PC-3 (cell line): Measurements from ENCODE around the gene ZYX.

Source experiments
- EZH2 ChIP-seq: fragments of 300-600 bp; sonication (generic); IDR thresholded peaks from one replicate; pipeline ENCODE4 v1.6.1; 2017; ENCODE audit warnings: antibody characterized with exemption, mild to moderate bottlenecking, low read length; ENCODE audit not compliant: unreplicated experiment
- EZH2phosphoT487 ChIP-seq: fragments of 300-600 bp; sonication (generic); IDR thresholded peaks from 2 replicates; pipeline ENCODE4 v1.6.1; 2018; ENCODE audit warnings: mild to moderate bottlenecking, antibody characterized with exemption, low read length, borderline replicate concordance
- TF ChIP-seq, protein P1 (sequence below): fragments of 300-600 bp; sonication (generic); conservative IDR thresholded peaks from 2 replicates; pipeline ENCODE4 v1.5.1; 2017; ENCODE audit warnings: antibody characterized with exemption, low read depth, mild to moderate bottlenecking, low read length

DNA sequence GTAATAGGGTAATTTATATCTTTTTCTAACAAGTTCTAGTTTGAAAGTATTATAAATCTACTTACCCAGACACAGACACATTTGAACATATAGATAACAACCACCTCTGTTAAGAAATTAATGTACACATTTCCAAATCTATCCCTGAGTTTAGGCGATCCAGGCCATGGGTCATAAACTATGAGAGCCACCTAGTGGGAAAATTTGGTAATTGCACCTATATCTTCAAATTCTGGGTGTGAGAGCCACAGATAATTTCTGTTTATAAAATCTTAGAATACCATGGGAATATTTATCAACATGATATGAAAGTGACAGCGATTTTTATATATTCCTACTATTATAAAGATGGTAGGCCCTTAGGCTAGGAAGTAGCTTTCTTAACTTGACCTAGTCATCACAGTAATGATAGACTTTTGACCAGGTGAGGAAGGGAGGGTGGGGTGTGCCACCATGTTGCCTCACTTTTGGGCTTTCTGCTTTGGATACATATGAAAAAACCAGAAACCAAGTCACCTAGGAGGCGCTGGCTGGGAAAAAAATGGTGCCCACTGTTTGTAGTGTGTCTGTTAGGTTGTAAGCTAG, 35.5 kb downstream of the ZYX start:
- TF ChIP-seq, protein P1, sequence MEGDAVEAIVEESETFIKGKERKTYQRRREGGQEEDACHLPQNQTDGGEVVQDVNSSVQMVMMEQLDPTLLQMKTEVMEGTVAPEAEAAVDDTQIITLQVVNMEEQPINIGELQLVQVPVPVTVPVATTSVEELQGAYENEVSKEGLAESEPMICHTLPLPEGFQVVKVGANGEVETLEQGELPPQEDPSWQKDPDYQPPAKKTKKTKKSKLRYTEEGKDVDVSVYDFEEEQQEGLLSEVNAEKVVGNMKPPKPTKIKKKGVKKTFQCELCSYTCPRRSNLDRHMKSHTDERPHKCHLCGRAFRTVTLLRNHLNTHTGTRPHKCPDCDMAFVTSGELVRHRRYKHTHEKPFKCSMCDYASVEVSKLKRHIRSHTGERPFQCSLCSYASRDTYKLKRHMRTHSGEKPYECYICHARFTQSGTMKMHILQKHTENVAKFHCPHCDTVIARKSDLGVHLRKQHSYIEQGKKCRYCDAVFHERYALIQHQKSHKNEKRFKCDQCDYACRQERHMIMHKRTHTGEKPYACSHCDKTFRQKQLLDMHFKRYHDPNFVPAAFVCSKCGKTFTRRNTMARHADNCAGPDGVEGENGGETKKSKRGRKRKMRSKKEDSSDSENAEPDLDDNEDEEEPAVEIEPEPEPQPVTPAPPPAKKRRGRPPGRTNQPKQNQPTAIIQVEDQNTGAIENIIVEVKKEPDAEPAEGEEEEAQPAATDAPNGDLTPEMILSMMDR: peak; percentile 86
- TF ChIP-seq EZH2: no peak
- TF ChIP-seq EZH2phosphoT487: no peak
